ENCODE measurements around the gene TPP2. TPM values are rescaled to one million over a fixed set of nuclear protein-coding genes. Genes with fewer than 3 reads are reported as not detected.

TPP2 gene
- total RNA-seq, 1 donor from 2014 or later, result 51.4 TPM

GRCh38 chr13:102688306-102688973 lies 91.7 kb downstream of the TPP2 start:
- DNase-seq (ENCODE audit: low read depth), result no peak
- H3K27me3 ChIP-seq (ENCODE audit: control insufficient read depth, insufficient read depth, low read length), result no peaks in the 10 kb centered on the region
- H3K36me3 ChIP-seq (ENCODE audit: control insufficient read depth, insufficient read depth, low read length), result no peaks in the 10 kb centered on the region
- H3K4me3 ChIP-seq (ENCODE audit: low read depth, low read length), result no peak overlapping the region
- no peak for TF ChIP-seq CTCF (IDR thresholded peaks at IDR 0.05; ENCODE audit: insufficient read depth, low read length, poor library complexity, severe bottlenecking)

GRCh38 chr13:102690883-102691282 lies 94.1 kb downstream of the TPP2 start:
- no peak for TF ChIP-seq CTCF (IDR thresholded peaks at IDR 0.05; ENCODE audit: insufficient read depth, low read length, poor library complexity, severe bottlenecking)
- Histone ChIP-seq H3K36me3 (ENCODE audit: control insufficient read depth, insufficient read depth, low read length) (no peaks in the 10 kb centered on the region), H3K4me3 (ENCODE audit: low read depth, low read length) (no peak overlapping the region), H3K27me3 (ENCODE audit: control insufficient read depth, insufficient read depth, low read length) (peaks cover 2% of the 10 kb centered on the region)
- no peak for DNase-seq (ENCODE audit: low read depth)

- DNase-seq (ENCODE audit: low read depth), result no peak
- H3K36me3 ChIP-seq (ENCODE audit: control insufficient read depth, insufficient read depth, low read length), result no peaks in the 10 kb centered on the region
- peaks cover 2% of the 10 kb centered on the region for H3K27me3 ChIP-seq (ENCODE audit: control insufficient read depth, insufficient read depth, low read length)
- no peak overlapping the region for H3K4me3 ChIP-seq (ENCODE audit: low read depth, low read length)
- TF ChIP-seq CTCF (IDR thresholded peaks at IDR 0.05; ENCODE audit: insufficient read depth, low read length, poor library complexity, severe bottlenecking), result no peak
These were observed 95.7 kb downstream of the TPP2 start for GRCh38 chr13:102692491-102692826.

GRCh38 chr13:102693250-102693649 lies 96.5 kb downstream of the TPP2 start:
- Histone ChIP-seq H3K4me3 (ENCODE audit: low read depth, low read length) (no peak overlapping the region), H3K27me3 (ENCODE audit: control insufficient read depth, insufficient read depth, low read length) (peaks cover 2% of the 10 kb centered on the region), H3K36me3 (ENCODE audit: control insufficient read depth, insufficient read depth, low read length) (no peaks in the 10 kb centered on the region)
- TF ChIP-seq CTCF (IDR thresholded peaks at IDR 0.05; ENCODE audit: insufficient read depth, low read length, poor library complexity, severe bottlenecking), result no peak
- no peak for DNase-seq (ENCODE audit: low read depth)

GRCh38 chr13:102693776-102694175 lies 97.0 kb downstream of the TPP2 start:
- H3K4me3 ChIP-seq (ENCODE audit: low read depth, low read length), result no peak overlapping the region
- DNase-seq (ENCODE audit: low read depth), result no peak
- H3K27me3 ChIP-seq (ENCODE audit: control insufficient read depth, insufficient read depth, low read length), result peaks cover 2% of the 10 kb centered on the region
- H3K36me3 ChIP-seq (ENCODE audit: control insufficient read depth, insufficient read depth, low read length), result no peaks in the 10 kb centered on the region
- TF ChIP-seq CTCF (IDR thresholded peaks at IDR 0.05; ENCODE audit: insufficient read depth, low read length, poor library complexity, severe bottlenecking), result no peak

GRCh38 chr13:102694937-102695336 lies 98.2 kb downstream of the TPP2 start, which contains the start of gene METTL21C:
TSS of gene METTL21C (minus strand) at chr13:102695044. CDS start at chr13:102694498, 546 bp downstream.
- no peak within 1 kb of the TSS for H3K4me3 ChIP-seq (ENCODE audit: low read depth, low read length)
- peaks cover 2% of the 10 kb centered on the region for H3K27me3 ChIP-seq (ENCODE audit: control insufficient read depth, insufficient read depth, low read length)
- DNase-seq (ENCODE audit: low read depth), result no peak
- no peak for TF ChIP-seq CTCF (IDR thresholded peaks at IDR 0.05; ENCODE audit: insufficient read depth, low read length, poor library complexity, severe bottlenecking)
- no peaks in the 10 kb centered on the region for H3K36me3 ChIP-seq (ENCODE audit: control insufficient read depth, insufficient read depth, low read length)

Measured in kidney epithelial cell (primary cell).